Measurements from ENCODE around the gene RIT1.
A peak's percentile ranks its signal among the peaks of the same experiment; 100 is the strongest.

RIT1 gene

GRCh38 chr1:155892796-155893195 is 18.4 kb downstream of the RIT1 start:
- DNase-seq (ENCODE audit: low read depth in 2 of 2), result no peak

GRCh38 chr1:155890251-155890650 is 20.9 kb downstream of the RIT1 start:
- DNase-seq (ENCODE audit: low read depth in 2 of 2), result no peak

GRCh38 chr1:155889566-155889965 is 21.6 kb downstream of the RIT1 start:
- no peak for DNase-seq (ENCODE audit: low read depth in 2 of 2)

- DNase-seq (ENCODE audit: low read depth in 2 of 2), result no peak
Measured at GRCh38 chr1:155888481-155888880, 22.7 kb downstream of the RIT1 start.

- DNase-seq (ENCODE audit: low read depth in 2 of 2), result no peak
Measured at GRCh38 chr1:155884982-155885381, 26.2 kb downstream of the RIT1 start.

- no peak for DNase-seq (ENCODE audit: low read depth in 2 of 2)
Measured at GRCh38 chr1:155884031-155884960, 26.9 kb downstream of the RIT1 start.

GRCh38 chr1:155882766-155883165 is 28.4 kb downstream of the RIT1 start:
- no peak for DNase-seq (ENCODE audit: low read depth in 2 of 2)

GRCh38 chr1:155882235-155882634 is 28.9 kb downstream of the RIT1 start:
- no peak for DNase-seq (ENCODE audit: low read depth in 2 of 2)

- DNase-seq (ENCODE audit: low read depth in 2 of 2), result no peak
Measured at GRCh38 chr1:155880950-155881349, 30.2 kb downstream of the RIT1 start.

- no peak for DNase-seq (ENCODE audit: low read depth in 2 of 2)
Measured at GRCh38 chr1:155880251-155880650, 30.9 kb downstream of the RIT1 start.

- no peak for DNase-seq (ENCODE audit: low read depth in 2 of 2)
Measured at GRCh38 chr1:155877945-155878344, 33.2 kb downstream of the RIT1 start.

GRCh38 chr1:155873860-155874259 is 37.3 kb downstream of the RIT1 start:
- no peak for DNase-seq (ENCODE audit: low read depth in 2 of 2)

- no peak for DNase-seq (ENCODE audit: low read depth in 2 of 2)
Measured at GRCh38 chr1:155872527-155872926, 38.6 kb downstream of the RIT1 start.

GRCh38 chr1:155871390-155871789 is 39.8 kb downstream of the RIT1 start:
- DNase-seq (ENCODE audit: low read depth in 2 of 2), result no peak

- no peak for DNase-seq (ENCODE audit: low read depth in 2 of 2)
Measured at GRCh38 chr1:155867766-155868165, 43.4 kb downstream of the RIT1 start.

- DNase-seq (ENCODE audit: low read depth in 2 of 2), result no peak
Measured at GRCh38 chr1:155864393-155864792, 46.8 kb downstream of the RIT1 start.

- no peak for DNase-seq (ENCODE audit: low read depth in 2 of 2)
Measured at GRCh38 chr1:155861896-155862295, 49.3 kb downstream of the RIT1 start.

- DNase-seq (ENCODE audit: low read depth in 2 of 2), result no peak
Measured at GRCh38 chr1:155860970-155861510, 50.1 kb downstream of the RIT1 start.

- DNase-seq (ENCODE audit: low read depth in 2 of 2), result peak; percentile 26 to 51
Measured at GRCh38 chr1:155859881-155860871, 51.0 kb downstream of the RIT1 start.

GRCh38 chr1:155859234-155859829 is 51.8 kb downstream of the RIT1 start, which contains the start of gene SYT11:
Gene SYT11, plus strand, starts transcription at chr1:155859567. Its CDS starts 195 bp downstream, at chr1:155859762.
- DNase-seq (ENCODE audit: low read depth in 2 of 2), result peak; percentile 88 to 94

- DNase-seq (ENCODE audit: low read depth in 2 of 2), result no peak
Measured at GRCh38 chr1:155858800-155859233, 52.3 kb downstream of the RIT1 start.

Measured in stimulated activated CD8-positive, alpha-beta memory T cell treated with anti-CD3 and anti-CD28 coated beads, Interleukin-7, amount 100 ng/mL, for 4 hours (primary cell).